B cell (primary cell): ENCODE results near the gene CSF1R. TPM values are rescaled to one million over a fixed set of nuclear protein-coding genes. Genes with fewer than 3 reads are reported as not detected.

Experiments
- ATAC-seq: fragments of 200-7000 bp; cut with Tn5 transposase; one replicate; pipeline ENCODE4 v1.10.0; 2021; ENCODE audit warnings: low read depth, mild to moderate bottlenecking, moderate number of reproducible peaks, moderate library complexity
- CTCF ChIA-PET: fragments of 350-600 bp; sonication (Branson Sonifier 250); formaldehyde crosslinking; loops from one replicate; lab custom pipeline; 2021; ENCODE audit warnings: antibody characterized with exemption, inconsistent platforms; lab: Charles Lee
- POLR2A ChIA-PET: fragments of 350-600 bp; sonication (Branson Sonifier 250); formaldehyde crosslinking; loops from one replicate; lab custom pipeline; 2021; ENCODE audit warnings: antibody characterized with exemption; lab: Charles Lee
- DNase-seq: peaks from one replicate; pipeline ENCODE4 v3.0.0; 2013
- H2AFZ ChIP-seq: 2 replicates; pipeline ENCODE4 v1.6.1; 2012; ENCODE audit warnings: mild to moderate bottlenecking, low read depth, low read length; ENCODE audit not compliant: insufficient read depth, poor library complexity, severe bottlenecking
- H3K27ac ChIP-seq, 2 donors: 1 replicate in 1 of 2; 2 replicates in 1 of 2; pipeline ENCODE4 v1.5.1; 2012 to 2013; ENCODE audit warnings: low read length in 2 of 2, mild to moderate bottlenecking in 2 of 2, moderate library complexity in 1 of 2
- H3K27me3 ChIP-seq, 4 experiments: fragments of 200-600 bp in 1 of 4; sonication (generic) in 1 of 4; replicated peaks in 1 of 4; 1 replicate in 2 of 4; 2 replicates in 2 of 4; pipeline versions ENCODE4 v1.6.1 to v1.7.0; 2013 to 2016; ENCODE audit warnings: low read length in 3 of 4, mild to moderate bottlenecking in 2 of 4, mixed read lengths in 1 of 4, moderate library complexity in 1 of 4; ENCODE audit not compliant: insufficient read depth in 4 of 4, control insufficient read depth in 3 of 4; ENCODE audit errors: control extremely low read depth in 1 of 4
- H3K36me3 ChIP-seq, 2 experiments: replicated peaks in 1 of 2; 1 replicate in 1 of 2; 2 replicates in 1 of 2; pipeline versions ENCODE4 v1.6.1 to v1.7.1; 2013; ENCODE audit warnings: low read length in 1 of 2; ENCODE audit not compliant: insufficient read depth in 2 of 2, control insufficient read depth in 1 of 2; ENCODE audit errors: control extremely low read depth in 1 of 2, extremely low read depth in 1 of 2
- H3K4me1 ChIP-seq, 2 donors: fragments of 200-600 bp in 1 of 2; sonication (generic) in 1 of 2; 1 replicate in 1 of 2; 2 replicates in 1 of 2; pipeline versions ENCODE4 v1.5.1 to v1.6.1; 2013 to 2017; ENCODE audit warnings: low read length in 2 of 2; ENCODE audit not compliant: control insufficient read depth in 2 of 2, insufficient read depth in 2 of 2
- H3K4me2 ChIP-seq: replicated peaks from 2 replicates; pipeline ENCODE3; 2012; ENCODE audit warnings: mild to moderate bottlenecking, low read depth, low read length; ENCODE audit not compliant: poor library complexity, severe bottlenecking
- H3K4me3 ChIP-seq, 5 experiments: fragments of 200-600 bp in 1 of 5; sonication (generic) in 1 of 5; 1 replicate in 3 of 5; 2 replicates in 2 of 5; pipeline versions ENCODE4 v1.5.1 to v1.7.0; 2011 to 2016; ENCODE audit warnings: low read length in 4 of 5, mild to moderate bottlenecking in 4 of 5, low read depth in 2 of 5, control low read depth in 1 of 5, moderate library complexity in 1 of 5; ENCODE audit not compliant: insufficient read depth in 1 of 5; ENCODE audit errors: control extremely low read depth in 1 of 5, extremely low read depth in 1 of 5
- H3K79me2 ChIP-seq: fragments of 200-600 bp; sonication (generic); one replicate; pipeline ENCODE4 v1.6.0; 2016; ENCODE audit warnings: low read length; ENCODE audit not compliant: control insufficient read depth, insufficient read depth
- H3K9ac ChIP-seq: fragments of 200-600 bp; sonication (generic); 2 replicates; pipeline ENCODE4 v1.6.1; 2017; ENCODE audit warnings: mild to moderate bottlenecking, low read length, moderate library complexity
- H3K9me3 ChIP-seq, 3 donors: one replicate each; pipeline versions ENCODE4 v1.6.1 to v1.7.1; 2013; ENCODE audit warnings: low read length in 2 of 3; ENCODE audit not compliant: control insufficient read depth in 2 of 3, insufficient read depth in 1 of 3; ENCODE audit errors: control extremely low read depth in 1 of 3
- H4K20me1 ChIP-seq: 2 replicates; pipeline ENCODE4 v1.6.0; 2012; ENCODE audit warnings: mild to moderate bottlenecking, low read length; ENCODE audit not compliant: insufficient read depth, control insufficient read depth, poor library complexity, severe bottlenecking
- H3K27ac Mint-ChIP-seq: one replicate; pipeline ENCODE4 v1.8.0; 2021; ENCODE audit warnings: mixed read lengths
- H3K27me3 Mint-ChIP-seq: one replicate; pipeline ENCODE4 v1.8.0; 2021; ENCODE audit warnings: mixed read lengths
- H3K4me1 Mint-ChIP-seq: one replicate; pipeline ENCODE4 v1.8.0; 2021; ENCODE audit warnings: mixed read lengths
- H3K4me3 Mint-ChIP-seq: one replicate; pipeline ENCODE4 v1.8.0; 2021; ENCODE audit warnings: mixed read lengths
- H3K9me3 Mint-ChIP-seq: one replicate; pipeline ENCODE4 v1.8.0; 2022; ENCODE audit warnings: mixed read lengths; ENCODE audit not compliant: insufficient read depth
- EZH2 ChIP-seq: IDR thresholded peaks from 2 replicates; pipeline ENCODE4 v1.6.1; 2012; ENCODE audit warnings: borderline replicate concordance, low read depth, mild to moderate bottlenecking, moderate library complexity, low read length; ENCODE audit not compliant: insufficient read depth, poor library complexity, severe bottlenecking
- WGBS: methylation state at CpG from one replicate; pipeline ENCODE4 v1.1.5; 2013; ENCODE audit warnings: missing lambda C conversion rate; ENCODE audit not compliant: insufficient coverage; 5-methylcytosine and 5-hydroxymethylcytosine counted together
- intact Hi-C: fragments of 100-400 bp; cut with micrococcal nuclease; formaldehyde crosslinking; loops from one replicate; pipeline ENCODE4 v1.10.0; 2022
- polyA plus RNA-seq: library from polyadenylated mRNA; depleted of rRNA; stranded (reverse); fragments of >200 nt; gene quantifications from 2 replicates; pipeline ENCODE4 v1.2.3, GENCODE V29; 2012
- total RNA-seq, 2 donors: library from RNA; stranded (reverse); fragments of 120-200 nt in 1 of 2; gene quantifications; 1 replicate in 1 of 2; 2 replicates in 1 of 2; pipeline versions ENCODE4 v1.2.3 to v1.2.4, GENCODE V29; 2013 to 2022
- TF ChIP-seq, protein P1 (sequence below): fragments of 200-600 bp; IDR thresholded peaks from one replicate; pipeline ENCODE4 v1.8.0; 2022; ENCODE audit warnings: antibody characterized with exemption, mild to moderate bottlenecking

Gene CSF1R
- total and polyA plus RNA-seq, 2 donors (not counting 1 experiment from before 2014, with no cell fraction given), result 1.6 to 2.5 TPM

DNA sequence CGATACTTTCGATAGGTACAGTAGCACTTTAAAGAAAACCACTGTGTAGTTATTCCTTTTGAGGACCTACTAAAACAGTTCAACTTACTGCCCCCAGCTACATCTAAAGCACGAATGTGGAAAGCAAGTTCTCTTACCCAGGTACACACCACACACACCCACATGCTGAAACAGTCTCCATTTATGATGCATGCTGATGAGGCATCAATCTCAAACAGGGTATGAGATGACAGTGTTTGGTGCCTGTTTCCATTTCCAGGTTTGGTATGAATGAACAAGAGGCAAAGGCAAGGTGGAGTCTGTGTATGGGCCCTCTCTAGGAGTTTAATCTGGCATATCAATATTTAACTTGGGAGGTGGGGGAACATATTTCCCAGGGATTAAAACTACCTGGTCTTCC lies 71.9 kb downstream of the CSF1R start:
- H2AFZ ChIP-seq, result no peak overlapping the region
- no peak overlapping the region for H3K27ac ChIP-seq
- H3K9me3 Mint-ChIP-seq, result peaks cover 5% of the 10 kb centered on the region
- peaks cover 29 to 90% of the 10 kb centered on the region in 2 experiments for H3K36me3 ChIP-seq
- DNase-seq, result no peak
- no peak overlapping the region for H3K27ac Mint-ChIP-seq
- H3K4me2 ChIP-seq, result no peak overlapping the region
- no peaks in the 10 kb centered on the region for H3K79me2 ChIP-seq
- H3K4me3 Mint-ChIP-seq, result no peak overlapping the region
- intact Hi-C loops, result no loop called here
- no peaks in the 10 kb centered on the region for H3K27me3 ChIP-seq
- ChIA-PET POLR2A (no interaction called here), CTCF (no interaction called here)
- H3K9me3 ChIP-seq, result peaks cover 1 to 9% (median 3%) of the 10 kb centered on the region in 3 donors
- H4K20me1 ChIP-seq, result peaks cover 15% of the 10 kb centered on the region
- H3K4me1 Mint-ChIP-seq, result no peaks in the 10 kb centered on the region
- H3K4me3 ChIP-seq, result no peak overlapping the region
- H3K27me3 Mint-ChIP-seq, result no peaks in the 10 kb centered on the region
- 100% methylated on average over 1 of the region's 3 CpGs for WGBS
- TF ChIP-seq, protein P1, sequence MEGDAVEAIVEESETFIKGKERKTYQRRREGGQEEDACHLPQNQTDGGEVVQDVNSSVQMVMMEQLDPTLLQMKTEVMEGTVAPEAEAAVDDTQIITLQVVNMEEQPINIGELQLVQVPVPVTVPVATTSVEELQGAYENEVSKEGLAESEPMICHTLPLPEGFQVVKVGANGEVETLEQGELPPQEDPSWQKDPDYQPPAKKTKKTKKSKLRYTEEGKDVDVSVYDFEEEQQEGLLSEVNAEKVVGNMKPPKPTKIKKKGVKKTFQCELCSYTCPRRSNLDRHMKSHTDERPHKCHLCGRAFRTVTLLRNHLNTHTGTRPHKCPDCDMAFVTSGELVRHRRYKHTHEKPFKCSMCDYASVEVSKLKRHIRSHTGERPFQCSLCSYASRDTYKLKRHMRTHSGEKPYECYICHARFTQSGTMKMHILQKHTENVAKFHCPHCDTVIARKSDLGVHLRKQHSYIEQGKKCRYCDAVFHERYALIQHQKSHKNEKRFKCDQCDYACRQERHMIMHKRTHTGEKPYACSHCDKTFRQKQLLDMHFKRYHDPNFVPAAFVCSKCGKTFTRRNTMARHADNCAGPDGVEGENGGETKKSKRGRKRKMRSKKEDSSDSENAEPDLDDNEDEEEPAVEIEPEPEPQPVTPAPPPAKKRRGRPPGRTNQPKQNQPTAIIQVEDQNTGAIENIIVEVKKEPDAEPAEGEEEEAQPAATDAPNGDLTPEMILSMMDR, result no peak
- no peak for TF ChIP-seq EZH2
- ATAC-seq, result no peak
- H3K9ac ChIP-seq, result no peak overlapping the region
- H3K4me1 ChIP-seq, result no peaks in the 10 kb centered on the region

DNA sequence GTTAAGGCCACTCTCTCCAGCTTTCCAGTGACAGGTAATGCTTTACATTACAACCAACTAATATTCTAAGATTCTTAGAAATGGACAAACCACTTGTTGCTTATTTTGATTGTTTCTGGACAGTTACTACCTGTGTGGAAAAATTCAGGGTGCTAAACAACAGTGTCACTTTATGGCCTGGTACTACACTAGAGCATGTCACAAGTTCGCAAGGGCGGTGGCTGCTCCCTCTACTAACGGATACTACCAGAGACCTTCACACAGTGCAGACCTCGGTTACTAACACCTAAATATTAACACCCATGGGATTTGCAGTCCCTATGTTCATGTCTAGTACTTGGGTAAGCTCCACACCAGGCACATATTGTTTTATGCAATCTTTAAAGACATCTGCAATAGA lies 72.4 kb downstream of the CSF1R start:
- H3K4me1 Mint-ChIP-seq, result no peaks in the 10 kb centered on the region
- no peaks in the 10 kb centered on the region for H3K4me1 ChIP-seq

More for the DNA sequence above, 72.4 kb downstream of the CSF1R start:
- Histone ChIP-seq H4K20me1 (peaks cover 14% of the 10 kb centered on the region), H3K79me2 (no peaks in the 10 kb centered on the region), H3K4me2 (no peak overlapping the region), H3K9ac (no peak overlapping the region), H2AFZ (no peak overlapping the region), H3K27me3 (no peaks in the 10 kb centered on the region), H3K4me3 (no peak overlapping the region), H3K9me3 (peaks cover 1 to 9% (median 3%) of the 10 kb centered on the region in 3 donors), H3K27ac (no peak overlapping the region), H3K36me3 (peaks cover 29 to 87% of the 10 kb centered on the region in 2 experiments)
- POLR2A ChIA-PET, result no interaction called here
- Mint-ChIP-seq H3K27ac (no peak overlapping the region), H3K27me3 (no peaks in the 10 kb centered on the region), H3K4me3 (no peak overlapping the region), H3K9me3 (peaks cover 5% of the 10 kb centered on the region)
- CTCF ChIA-PET, result no interaction called here
- no peak for DNase-seq
- no peak for ATAC-seq
- intact Hi-C loops, result no loop called here
- WGBS, result 100% methylated on average over 2 of the region's 4 CpGs
- TF ChIP-seq, protein P1, result no peak
- TF ChIP-seq EZH2, result no peak
